Fibroblast of villous mesenchyme (primary cell): ENCODE data around the gene MEX3C. TPM values are rescaled to one million over a fixed set of nuclear protein-coding genes. Genes with fewer than 3 reads are reported as not detected.

Experiments
- DNase-seq: peaks from one replicate; pipeline ENCODE4 v3.0.0-alpha.2; 2010; ENCODE audit warnings: low read depth
- H3K4me3 ChIP-seq: 2 replicates; pipeline ENCODE4 v1.5.1; 2011; ENCODE audit warnings: low read depth, mild to moderate bottlenecking, low read length
- total RNA-seq: library from RNA; depleted of rRNA; stranded (reverse); fragments of >200 nt; gene quantifications from 2 replicates; pipeline ENCODE4 v1.2.3, GENCODE V29; 2012
- TF ChIP-seq, protein P1 (sequence below): IDR thresholded peaks from 2 replicates; pipeline ENCODE4 v1.5.1; 2012; ENCODE audit warnings: low read depth, mild to moderate bottlenecking, low read length; ENCODE audit not compliant: insufficient read depth

Gene MEX3C
- total RNA-seq = 44.8 and 50.5 TPM in 2 replicates

DNA sequence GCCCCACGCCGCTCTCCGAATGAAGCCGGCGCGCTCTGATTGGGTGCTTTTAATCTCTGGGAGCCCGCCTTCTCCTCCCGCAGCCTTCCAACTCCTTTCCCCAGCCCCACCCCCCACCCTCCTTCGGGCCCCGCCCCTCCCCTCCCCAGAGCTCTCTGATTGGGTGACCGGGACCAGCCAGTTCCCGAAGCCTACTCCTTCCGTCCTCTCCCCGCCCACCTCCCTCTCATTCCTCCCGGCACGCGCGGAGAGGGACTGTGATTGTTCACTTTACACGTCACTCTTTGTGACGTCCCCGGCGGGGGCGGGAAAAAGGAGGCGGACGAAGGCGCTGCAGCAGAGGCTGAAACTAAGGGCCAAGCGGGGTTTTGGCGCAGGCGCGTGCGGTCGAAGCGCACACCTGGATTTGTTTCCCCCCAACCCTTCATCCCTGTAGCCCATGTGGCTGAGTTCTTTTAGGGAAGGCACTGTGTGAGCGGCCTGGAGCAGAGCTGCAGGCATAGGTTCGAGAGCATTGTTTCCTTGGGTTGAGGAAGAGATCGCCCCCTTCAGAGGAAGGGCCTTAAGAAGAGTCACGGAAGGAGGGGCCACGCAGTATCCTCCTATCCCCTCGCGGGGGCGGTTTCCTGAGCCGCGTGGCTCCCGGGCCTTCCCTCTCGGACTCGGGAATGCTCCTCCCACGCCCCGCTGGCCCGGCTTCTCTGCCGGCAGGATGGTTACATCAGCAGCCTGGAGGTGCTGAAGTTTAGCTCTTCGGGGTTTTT is at the start of gene MEX3C:
MEX3C (minus strand) TSS at position 21 of the 764 bp plus-strand sequence. CDS start 361 bp downstream, outside the sequence.
- TF ChIP-seq, protein P1, sequence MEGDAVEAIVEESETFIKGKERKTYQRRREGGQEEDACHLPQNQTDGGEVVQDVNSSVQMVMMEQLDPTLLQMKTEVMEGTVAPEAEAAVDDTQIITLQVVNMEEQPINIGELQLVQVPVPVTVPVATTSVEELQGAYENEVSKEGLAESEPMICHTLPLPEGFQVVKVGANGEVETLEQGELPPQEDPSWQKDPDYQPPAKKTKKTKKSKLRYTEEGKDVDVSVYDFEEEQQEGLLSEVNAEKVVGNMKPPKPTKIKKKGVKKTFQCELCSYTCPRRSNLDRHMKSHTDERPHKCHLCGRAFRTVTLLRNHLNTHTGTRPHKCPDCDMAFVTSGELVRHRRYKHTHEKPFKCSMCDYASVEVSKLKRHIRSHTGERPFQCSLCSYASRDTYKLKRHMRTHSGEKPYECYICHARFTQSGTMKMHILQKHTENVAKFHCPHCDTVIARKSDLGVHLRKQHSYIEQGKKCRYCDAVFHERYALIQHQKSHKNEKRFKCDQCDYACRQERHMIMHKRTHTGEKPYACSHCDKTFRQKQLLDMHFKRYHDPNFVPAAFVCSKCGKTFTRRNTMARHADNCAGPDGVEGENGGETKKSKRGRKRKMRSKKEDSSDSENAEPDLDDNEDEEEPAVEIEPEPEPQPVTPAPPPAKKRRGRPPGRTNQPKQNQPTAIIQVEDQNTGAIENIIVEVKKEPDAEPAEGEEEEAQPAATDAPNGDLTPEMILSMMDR = peak; percentile 36
- peak; percentile 99 for DNase-seq
- H3K4me3 ChIP-seq = peak within 1 kb of the TSS; percentile 98

DNA sequence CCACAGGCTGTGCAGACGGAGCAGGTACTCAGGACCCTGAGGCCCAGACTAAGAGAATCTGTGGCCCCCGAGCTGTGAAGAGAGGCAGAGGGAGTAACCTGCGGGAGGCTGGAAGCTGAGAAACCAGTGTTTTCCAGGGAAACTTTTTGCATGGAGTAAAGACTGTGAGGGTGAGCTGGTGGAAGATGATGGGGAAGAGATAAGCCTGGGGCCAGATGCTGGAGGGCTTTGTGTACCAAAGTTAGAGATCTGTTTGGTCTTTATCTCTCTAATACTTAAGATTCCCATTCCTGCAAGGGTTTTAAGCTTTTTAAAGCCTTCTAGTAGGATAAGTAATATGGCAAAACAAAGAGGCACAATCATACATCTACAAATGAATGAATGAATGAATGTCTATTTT is 43.7 kb upstream of the MEX3C start:
- no peak overlapping the region for H3K4me3 ChIP-seq
- no peak for DNase-seq
- TF ChIP-seq, protein P1 = no peak

DNA sequence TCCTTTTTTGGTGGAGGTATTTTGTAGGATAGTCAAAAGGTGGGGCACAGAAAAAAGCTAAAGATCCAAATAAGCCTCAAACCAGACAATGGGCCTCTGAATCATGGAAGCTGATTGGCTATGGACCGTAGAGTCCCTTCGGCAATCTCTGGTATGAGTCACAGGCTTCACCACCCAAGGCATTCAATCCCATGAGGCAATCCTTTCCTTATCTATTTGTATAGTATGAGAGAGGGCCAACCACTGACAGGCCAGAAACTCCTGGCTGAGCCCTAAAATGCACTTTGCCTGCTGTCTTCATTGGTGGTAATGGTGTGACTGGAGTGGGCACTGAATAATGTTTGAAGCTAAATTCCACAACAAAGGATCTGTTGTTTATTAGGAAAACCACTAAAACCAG is 38.7 kb upstream of the MEX3C start:
- TF ChIP-seq, protein P1 = no peak
- DNase-seq = peak; percentile 33
- no peak overlapping the region for H3K4me3 ChIP-seq

DNA sequence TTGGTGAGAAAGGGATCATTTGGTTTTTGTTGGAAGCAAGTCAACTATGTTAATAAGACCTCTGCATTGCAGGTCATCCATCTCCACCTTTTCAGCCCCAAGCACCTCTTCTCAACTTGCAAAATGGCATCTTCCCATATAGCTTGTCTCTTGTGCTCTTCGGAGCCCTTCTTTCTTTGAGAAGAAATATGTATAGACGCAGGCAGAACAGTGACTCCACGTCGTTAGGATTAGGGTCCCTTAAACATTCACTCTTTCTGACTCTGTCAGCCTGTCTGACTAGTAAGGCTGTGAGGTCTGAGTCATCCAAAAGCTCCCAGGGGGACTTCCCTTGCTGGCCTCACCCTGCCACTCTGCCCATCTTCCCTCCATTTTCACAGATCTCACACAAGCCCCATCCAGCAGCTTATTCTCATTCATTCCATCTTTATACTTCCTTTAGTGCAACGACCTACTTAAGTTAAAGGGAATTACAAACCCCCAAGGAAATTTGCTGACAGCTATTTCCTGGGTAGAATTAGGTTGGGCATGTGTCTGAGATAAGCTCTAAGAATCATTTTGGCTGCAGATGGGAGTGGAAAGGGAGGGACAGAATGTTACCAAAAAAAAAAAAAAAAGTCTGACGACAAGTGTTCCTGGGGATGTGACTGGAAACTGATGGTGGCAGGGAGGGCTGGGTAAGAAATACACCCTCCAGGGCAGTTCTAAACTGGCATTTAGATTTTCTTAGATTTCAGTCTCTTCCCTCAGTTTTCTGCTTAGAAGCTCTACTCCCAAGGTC is 37.7 kb upstream of the MEX3C start:
- TF ChIP-seq, protein P1 = no peak
- H3K4me3 ChIP-seq = no peak overlapping the region
- no peak for DNase-seq

DNA sequence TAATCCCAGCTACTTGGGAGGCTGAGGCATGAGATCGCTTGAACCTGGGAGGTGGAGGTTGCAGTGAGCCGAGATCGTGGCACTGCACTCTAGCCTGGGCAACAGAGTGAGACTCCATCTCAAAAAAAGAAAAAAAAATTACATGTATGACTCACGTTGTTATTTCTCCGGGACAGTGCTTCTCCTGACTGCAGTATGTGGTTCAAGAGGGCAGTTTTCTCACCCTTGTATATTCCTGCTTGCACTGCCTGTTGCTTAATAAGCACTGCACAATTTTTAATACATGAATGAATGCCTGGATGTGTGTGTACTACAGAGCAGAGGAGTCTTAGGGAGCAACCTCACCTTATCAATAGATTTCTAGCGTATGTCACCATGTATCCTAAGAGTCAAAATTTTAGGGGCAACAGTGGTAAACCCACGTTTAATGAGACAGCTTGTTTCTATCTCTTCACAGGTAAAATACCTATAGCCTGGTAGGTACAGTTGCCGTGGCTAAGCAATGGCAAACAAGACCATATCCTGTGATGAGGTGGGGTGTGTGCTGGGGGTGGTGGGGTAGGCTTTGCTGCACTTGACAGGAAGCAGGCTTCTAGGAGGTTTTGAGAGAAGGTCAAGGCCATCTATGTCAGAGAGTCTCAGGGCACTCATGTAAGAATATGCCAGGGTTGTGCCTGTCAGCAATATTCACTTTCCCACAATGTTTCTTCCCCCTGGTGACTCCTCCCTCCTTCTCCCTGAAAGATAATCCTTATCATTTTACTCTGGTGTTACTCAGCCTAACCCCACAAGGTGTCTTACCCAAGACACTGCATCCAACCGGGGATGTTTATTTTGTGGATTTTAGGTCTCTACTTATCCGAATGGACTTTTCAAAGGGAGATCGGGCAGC is 36.9 kb upstream of the MEX3C start:
- no peak for DNase-seq
- H3K4me3 ChIP-seq = no peak overlapping the region
- TF ChIP-seq, protein P1 = no peak

DNA sequence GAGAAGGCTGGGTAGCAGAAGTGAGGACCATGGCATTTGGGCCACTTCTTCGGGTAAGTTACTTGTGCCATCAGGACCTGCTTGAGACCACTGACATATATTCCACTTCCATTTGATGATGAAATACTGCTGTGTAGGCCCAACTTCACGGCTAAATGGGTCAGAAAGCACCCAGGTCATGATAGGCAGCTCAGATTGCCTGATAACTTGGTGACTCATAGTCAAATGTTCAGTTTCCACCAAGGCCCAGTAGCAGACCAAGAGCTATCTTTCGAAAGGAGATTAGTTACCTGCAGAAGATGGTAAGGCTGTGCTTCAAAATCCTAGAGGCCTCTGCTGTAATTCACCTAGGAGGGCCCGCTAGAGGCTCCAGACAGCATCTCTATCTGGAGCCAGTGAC is 31.8 kb upstream of the MEX3C start:
- TF ChIP-seq, protein P1 = no peak
- DNase-seq = no peak
- H3K4me3 ChIP-seq = no peak overlapping the region
